K562 (cell line): ENCODE results near the gene NCAM2. TPM values are rescaled to one million over a fixed set of nuclear protein-coding genes. Genes with fewer than 3 reads are reported as not detected.

ENCODE experiments used
- ARHGAP35 ChIP-seq: fragments of 450-650 bp; IDR thresholded peaks from 2 replicates; pipeline ENCODE4 v1.6.1; 2018; ENCODE audit not compliant: partially characterized antibody
- ARID2 ChIP-seq: fragments of 450-650 bp; IDR thresholded peaks from 2 replicates; pipeline ENCODE4 v1.6.1; 2017; ENCODE audit warnings: antibody characterized with exemption, mild to moderate bottlenecking
- CBX5 ChIP-seq: IDR thresholded peaks from 2 replicates; pipeline ENCODE4 v1.6.1; 2014; ENCODE audit warnings: low read depth, borderline replicate concordance
- CCNT2 ChIP-seq: IDR thresholded peaks from 2 replicates; pipeline ENCODE4 v1.6.1; 2011; ENCODE audit warnings: borderline replicate concordance, low read depth, mild to moderate bottlenecking, moderate library complexity, mixed read lengths, low read length; ENCODE audit not compliant: insufficient read length; ENCODE audit errors: extremely low read depth
- CXXC5 ChIP-seq: fragments of 250-450 bp; sonication (Bioruptor Pico); IDR thresholded peaks from 2 replicates; pipeline ENCODE4 v1.8.0; 2022; ENCODE audit warnings: inconsistent platforms, mild to moderate bottlenecking, moderate library complexity
- DMBX1 ChIP-seq: fragments of 250-450 bp; sonication (Bioruptor Pico); IDR thresholded peaks from 2 replicates; pipeline ENCODE4 v1.8.0; 2022; ENCODE audit warnings: inconsistent platforms, mild to moderate bottlenecking, moderate library complexity, borderline replicate concordance
- EHMT2 ChIP-seq: fragments of 450-650 bp; IDR thresholded peaks from 2 replicates; pipeline ENCODE4 v1.6.1; 2018; ENCODE audit warnings: antibody characterized with exemption
- FIP1L1 ChIP-seq: fragments of 200-400 bp; formaldehyde crosslinking; IDR thresholded peaks from 2 replicates; pipeline ENCODE4 v1.6.1; 2018; ENCODE audit warnings: mild to moderate bottlenecking, low read depth, low read length; ENCODE audit not compliant: poor library complexity, severe bottlenecking
- FOXA1 ChIP-seq: fragments of 450-650 bp; IDR thresholded peaks from 2 replicates; pipeline ENCODE4 v1.6.1; 2016; ENCODE audit warnings: mild to moderate bottlenecking, borderline replicate concordance
- HDGF ChIP-seq: fragments of 450-650 bp; IDR thresholded peaks from 2 replicates; pipeline ENCODE4 v1.6.1; 2016
- L3MBTL2 ChIP-seq: fragments of 450-650 bp; IDR thresholded peaks from 2 replicates; pipeline ENCODE4 v1.6.1; 2016; ENCODE audit warnings: mild to moderate bottlenecking, moderate library complexity
- MAFF ChIP-seq: IDR thresholded peaks from 2 replicates; pipeline ENCODE4 v1.6.1; 2012; ENCODE audit warnings: low read length, improper control_type of control experiment
- MEF2D ChIP-seq: conservative IDR thresholded peaks from 2 replicates; pipeline ENCODE4 v1.6.1; 2016; ENCODE audit warnings: low read depth, missing genetic modification characterization, missing compliant biosample characterization
- MTF1 ChIP-seq: fragments of 250-450 bp; sonication (Bioruptor Pico); IDR thresholded peaks from 2 replicates; pipeline ENCODE4 v1.9.0; 2021; ENCODE audit warnings: moderate library complexity, mild to moderate bottlenecking, inconsistent platforms, borderline replicate concordance
- NFE2L1 ChIP-seq: fragments of 450-650 bp; IDR thresholded peaks from 2 replicates; pipeline ENCODE4 v1.6.1; 2016; ENCODE audit warnings: missing genetic modification characterization, low read depth, mild to moderate bottlenecking, missing compliant biosample characterization, moderate library complexity, borderline replicate concordance
- NFIX ChIP-seq: fragments of 250-450 bp; sonication (Bioruptor Pico); IDR thresholded peaks from 2 replicates; pipeline ENCODE4 v1.4.0; 2020; ENCODE audit warnings: low read depth, mild to moderate bottlenecking, moderate library complexity
- NONO ChIP-seq, 2 experiments: fragments of 200-400 bp in 1 of 2; fragments of 450-650 bp in 1 of 2; formaldehyde crosslinking in 1 of 2; IDR thresholded peaks; 2 replicates each; pipeline ENCODE4 v1.6.1; 2017; ENCODE audit warnings: low read depth in 2 of 2, mild to moderate bottlenecking in 2 of 2, moderate library complexity in 2 of 2, low read length in 1 of 2
- NUFIP1 ChIP-seq: fragments of 450-650 bp; IDR thresholded peaks from 2 replicates; pipeline ENCODE4 v1.6.1; 2018; ENCODE audit not compliant: partially characterized antibody
- PRPF4 ChIP-seq: fragments of 200-400 bp; formaldehyde crosslinking; IDR thresholded peaks from one replicate; pipeline ENCODE4 v1.6.1; 2017; ENCODE audit warnings: low read length, low read depth, mild to moderate bottlenecking; ENCODE audit not compliant: insufficient read depth, poor library complexity, severe bottlenecking
- PYGO2 ChIP-seq: fragments of 450-650 bp; IDR thresholded peaks from 2 replicates; pipeline ENCODE4 v1.6.1; 2016; ENCODE audit warnings: mild to moderate bottlenecking, missing genetic modification characterization, moderate library complexity, missing compliant biosample characterization
- RBFOX2 ChIP-seq: fragments of 200-400 bp; formaldehyde crosslinking; IDR thresholded peaks from 2 replicates; pipeline ENCODE4 v1.6.1; 2017; ENCODE audit warnings: low read depth, mild to moderate bottlenecking, low read length, moderate library complexity
- RBM25 ChIP-seq: fragments of 200-400 bp; formaldehyde crosslinking; IDR thresholded peaks from 2 replicates; pipeline ENCODE4 v1.6.1; 2018; ENCODE audit warnings: low read length, low read depth, moderate library complexity; ENCODE audit not compliant: severe bottlenecking
- RBM34 ChIP-seq: fragments of 200-400 bp; formaldehyde crosslinking; IDR thresholded peaks from 2 replicates; pipeline ENCODE4 v1.6.1; 2018; ENCODE audit warnings: low read length, borderline replicate concordance; ENCODE audit not compliant: insufficient read depth
- RNF2 ChIP-seq: sonication (generic); IDR thresholded peaks from 2 replicates; pipeline ENCODE4 v1.6.1; 2016
- SRF ChIP-seq, 2 experiments: fragments of 250-450, 450-650 bp in 1 of 2; sonication (Bioruptor Pico) in 1 of 2; sonication (generic) in 1 of 2; formaldehyde crosslinking; IDR thresholded peaks; 2 replicates each; pipeline versions ENCODE4 v1.5.0 to v1.5.1; 2020 to 2022; ENCODE audit warnings: mild to moderate bottlenecking in 1 of 2, missing genetic modification reagents in 1 of 2
- STAT5A ChIP-seq: IDR thresholded peaks from 2 replicates; pipeline ENCODE4 v1.6.1; 2012; ENCODE audit warnings: low read length, inconsistent platforms, borderline replicate concordance
- U2AF2 ChIP-seq: fragments of 200-400 bp; formaldehyde crosslinking; optimal IDR thresholded peaks from 2 replicates; pipeline ENCODE3; 2017; ENCODE audit warnings: low read depth, mild to moderate bottlenecking, low read length
- ZEB2 ChIP-seq: fragments of 450-650 bp; IDR thresholded peaks from 2 replicates; pipeline ENCODE4 v1.6.1; 2016
- ZNF140 ChIP-seq: fragments of 250-450 bp; sonication (Bioruptor Pico); IDR thresholded peaks from 2 replicates; pipeline ENCODE4 v1.8.0; 2021; ENCODE audit warnings: moderate library complexity, mild to moderate bottlenecking, inconsistent platforms
- ZNF184 ChIP-seq: sonication (generic); formaldehyde crosslinking; IDR thresholded peaks from 2 replicates; pipeline ENCODE4 v1.5.0; 2020; ENCODE audit warnings: missing genetic modification reagents
- ZNF217 ChIP-seq: sonication (generic); formaldehyde crosslinking; IDR thresholded peaks from 2 replicates; pipeline ENCODE4 v1.8.0; 2022; ENCODE audit warnings: mild to moderate bottlenecking, missing genetic modification reagents
- polyA plus RNA-seq, 8 experiments: library from polyadenylated mRNA; depleted of rRNA in 4 of 8; stranded (reverse) in 5 of 8; unstranded in 3 of 8; fragments of >200 nt; fragmentation: Nextera tagmentation in 2 of 8; fragmentation: Illumina TruSeq in 1 of 8; extraction: Ambion mirVana in 2 of 8; extraction: Trizol in 1 of 8; gene quantifications; 2 replicates each; pipeline versions ENCODE4 v1.2.1 to v1.2.3, GENCODE V29; 2011 to 2014; ENCODE audit warnings: inconsistent platforms in 1 of 8, missing spikeins in 1 of 8
- total RNA-seq, 7 experiments: library from RNA; depleted of rRNA in 6 of 7; stranded (reverse); fragments of >200 nt in 6 of 7; fragmentation: Illumina TruSeq in 2 of 7; extraction: Trizol in 2 of 7; gene quantifications; 2 replicates each; pipeline versions ENCODE4 v1.2.1 to v1.2.3, GENCODE V29; 2011 to 2021; ENCODE audit warnings: low replicate concordance in 1 of 7
- TF ChIP-seq, protein P1 (sequence below): fragments of 250-450 bp; sonication (Bioruptor Pico); IDR thresholded peaks from 2 replicates; pipeline ENCODE4 v1.8.0; 2022; ENCODE audit warnings: moderate library complexity, mild to moderate bottlenecking, inconsistent platforms

NCAM2 gene
- total and polyA plus RNA-seq, 9 of the 15 experiments (the other 6 are each of a cell fraction or from before 2014, with no cell fraction given) = 14.0 to 58.2 (median 27.8) TPM

DNA sequence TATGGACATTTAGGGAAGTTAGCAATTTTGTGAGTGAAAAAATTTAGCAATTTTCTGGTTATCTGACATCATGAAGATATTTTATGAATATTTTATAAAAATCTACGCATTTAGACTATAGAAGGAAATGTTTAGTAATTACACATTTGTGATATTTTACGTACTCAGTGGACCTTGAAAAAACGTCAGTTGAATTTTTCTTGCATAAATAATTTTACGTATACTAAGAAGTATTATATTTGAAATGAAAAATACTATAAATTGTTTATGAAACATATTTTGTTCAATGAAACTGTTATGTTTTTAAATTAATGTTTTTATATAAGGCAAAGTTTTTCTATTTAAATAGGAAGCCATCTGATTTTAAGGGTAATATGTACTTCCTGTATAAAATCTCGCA, 462.8 kb downstream of the NCAM2 start (continued):
- no peak for TF ChIP-seq CXXC5
- TF ChIP-seq CCNT2 = no peak
- no peak for TF ChIP-seq SRF (CRISPR knock-in tag; IDR thresholded peaks at IDR 0.05)
- no peak for TF ChIP-seq PRPF4
- no peak for TF ChIP-seq ZEB2
- no peak for TF ChIP-seq ARHGAP35
- peak; percentile 41; the same call in 1 of the 2 replicates for TF ChIP-seq NFIX (CRISPR knock-in tag)
- no peak for TF ChIP-seq NFE2L1 (tag)
- no peak for TF ChIP-seq L3MBTL2
- no peak for TF ChIP-seq NONO (IDR thresholded peaks at IDR 0.05; ENCODE audit: low read depth in 2 of 2, low read length in 1 of 2)
- TF ChIP-seq NUFIP1 = no peak
- no peak for TF ChIP-seq ZNF217 (CRISPR knock-in tag)
- no peak for TF ChIP-seq RBM34
- TF ChIP-seq MEF2D (tag) = no peak
- no peak for TF ChIP-seq HDGF
- TF ChIP-seq DMBX1 (CRISPR knock-in tag) = no peak
- TF ChIP-seq FIP1L1 = no peak
- 0 out of 2 replicates have a peak, but pooled peaks have one; percentile 40 for TF ChIP-seq MTF1 (CRISPR knock-in tag)
- TF ChIP-seq RNF2 = no peak
- TF ChIP-seq PYGO2 (tag) = no peak
- TF ChIP-seq MAFF = no peak
- TF ChIP-seq ZNF184 (CRISPR knock-in tag) = no peak
- TF ChIP-seq ZNF140 (CRISPR knock-in tag) = 0 out of 2 replicates have a peak, but pooled peaks have one; percentile 20
- TF ChIP-seq RBM25 = no peak
- TF ChIP-seq, protein P1, sequence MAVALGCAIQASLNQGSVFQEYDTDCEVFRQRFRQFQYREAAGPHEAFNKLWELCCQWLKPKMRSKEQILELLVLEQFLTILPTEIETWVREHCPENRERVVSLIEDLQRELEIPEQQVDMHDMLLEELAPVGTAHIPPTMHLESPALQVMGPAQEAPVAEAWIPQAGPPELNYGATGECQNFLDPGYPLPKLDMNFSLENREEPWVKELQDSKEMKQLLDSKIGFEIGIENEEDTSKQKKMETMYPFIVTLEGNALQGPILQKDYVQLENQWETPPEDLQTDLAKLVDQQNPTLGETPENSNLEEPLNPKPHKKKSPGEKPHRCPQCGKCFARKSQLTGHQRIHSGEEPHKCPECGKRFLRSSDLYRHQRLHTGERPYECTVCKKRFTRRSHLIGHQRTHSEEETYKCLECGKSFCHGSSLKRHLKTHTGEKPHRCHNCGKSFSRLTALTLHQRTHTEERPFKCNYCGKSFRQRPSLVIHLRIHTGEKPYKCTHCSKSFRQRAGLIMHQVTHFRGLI (CRISPR knock-in tag) = 0 out of 2 replicates have a peak, but pooled peaks have one; percentile 56
- TF ChIP-seq STAT5A = no peak
- TF ChIP-seq U2AF2 = no peak
- TF ChIP-seq FOXA1 = no peak
- no peak for TF ChIP-seq RBFOX2
- no peak for TF ChIP-seq CBX5
- TF ChIP-seq EHMT2 = no peak
- TF ChIP-seq ARID2 = no peak
